K562 (cell line): ENCODE results near the gene KLF17. TPM values are rescaled to one million over a fixed set of nuclear protein-coding genes. Genes with fewer than 3 reads are reported as not detected.

Experiments
- ZNF75A ChIP-seq: fragments of 450-650 bp; formaldehyde crosslinking; IDR thresholded peaks from 2 replicates; pipeline ENCODE4 v1.4.0; 2020; ENCODE audit warnings: mild to moderate bottlenecking
- polyA plus RNA-seq, 8 experiments: library from polyadenylated mRNA; depleted of rRNA in 4 of 8; stranded (reverse) in 5 of 8; unstranded in 3 of 8; fragments of >200 nt; fragmentation: Nextera tagmentation in 2 of 8; fragmentation: Illumina TruSeq in 1 of 8; extraction: Ambion mirVana in 2 of 8; extraction: Trizol in 1 of 8; gene quantifications; 2 replicates each; pipeline versions ENCODE4 v1.2.1 to v1.2.3, GENCODE V29; 2011 to 2014; ENCODE audit warnings: inconsistent platforms in 1 of 8, missing spikeins in 1 of 8
- total RNA-seq, 7 experiments: library from RNA; depleted of rRNA in 6 of 7; stranded (reverse); fragments of >200 nt in 6 of 7; fragmentation: Illumina TruSeq in 2 of 7; extraction: Trizol in 2 of 7; gene quantifications; 2 replicates each; pipeline versions ENCODE4 v1.2.1 to v1.2.3, GENCODE V29; 2011 to 2021; ENCODE audit warnings: low replicate concordance in 1 of 7
- TF ChIP-seq, protein P1 (sequence below), 2 experiments: fragments of 450-650 bp; IDR thresholded peaks; 2 replicates each; pipeline ENCODE4 v1.6.1; 2016; ENCODE audit warnings: mild to moderate bottlenecking in 2 of 2, borderline replicate concordance in 1 of 2, low read depth in 1 of 2, moderate library complexity in 1 of 2
- TF ChIP-seq, protein P2 (sequence below): fragments of 200-600 bp; sonication (generic); IDR thresholded peaks from one replicate; pipeline ENCODE4 v1.6.1; 2012; ENCODE audit warnings: mild to moderate bottlenecking, low read depth, low read length, inconsistent platforms

KLF17 gene
- total and polyA plus RNA-seq, 9 of the 15 experiments (the other 6 are each of a cell fraction or from before 2014, with no cell fraction given), result 0.01 to 0.24 (median 0.13) TPM; not detected in 6

DNA sequence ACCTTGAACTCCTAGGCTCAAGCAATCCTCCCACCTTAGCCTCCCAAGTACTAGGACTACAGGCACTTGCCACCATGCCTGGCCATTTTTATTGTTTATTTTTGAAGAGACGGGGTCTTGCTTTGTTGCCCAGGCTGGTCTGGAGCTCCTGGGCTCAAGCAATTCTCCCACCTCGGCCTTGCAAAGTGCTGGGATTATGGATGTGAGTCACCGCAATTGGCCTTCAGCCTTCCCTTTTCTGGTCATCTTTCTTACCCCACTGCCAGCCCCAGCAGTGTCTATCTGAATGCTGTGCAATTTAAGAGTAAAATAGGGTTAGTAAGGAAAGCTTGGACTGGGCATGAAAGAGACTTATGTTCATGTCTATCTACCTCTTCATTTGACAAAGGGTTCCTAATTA is 6.1 kb upstream of the KLF17 start (continued):
- TF ChIP-seq, protein P1, sequence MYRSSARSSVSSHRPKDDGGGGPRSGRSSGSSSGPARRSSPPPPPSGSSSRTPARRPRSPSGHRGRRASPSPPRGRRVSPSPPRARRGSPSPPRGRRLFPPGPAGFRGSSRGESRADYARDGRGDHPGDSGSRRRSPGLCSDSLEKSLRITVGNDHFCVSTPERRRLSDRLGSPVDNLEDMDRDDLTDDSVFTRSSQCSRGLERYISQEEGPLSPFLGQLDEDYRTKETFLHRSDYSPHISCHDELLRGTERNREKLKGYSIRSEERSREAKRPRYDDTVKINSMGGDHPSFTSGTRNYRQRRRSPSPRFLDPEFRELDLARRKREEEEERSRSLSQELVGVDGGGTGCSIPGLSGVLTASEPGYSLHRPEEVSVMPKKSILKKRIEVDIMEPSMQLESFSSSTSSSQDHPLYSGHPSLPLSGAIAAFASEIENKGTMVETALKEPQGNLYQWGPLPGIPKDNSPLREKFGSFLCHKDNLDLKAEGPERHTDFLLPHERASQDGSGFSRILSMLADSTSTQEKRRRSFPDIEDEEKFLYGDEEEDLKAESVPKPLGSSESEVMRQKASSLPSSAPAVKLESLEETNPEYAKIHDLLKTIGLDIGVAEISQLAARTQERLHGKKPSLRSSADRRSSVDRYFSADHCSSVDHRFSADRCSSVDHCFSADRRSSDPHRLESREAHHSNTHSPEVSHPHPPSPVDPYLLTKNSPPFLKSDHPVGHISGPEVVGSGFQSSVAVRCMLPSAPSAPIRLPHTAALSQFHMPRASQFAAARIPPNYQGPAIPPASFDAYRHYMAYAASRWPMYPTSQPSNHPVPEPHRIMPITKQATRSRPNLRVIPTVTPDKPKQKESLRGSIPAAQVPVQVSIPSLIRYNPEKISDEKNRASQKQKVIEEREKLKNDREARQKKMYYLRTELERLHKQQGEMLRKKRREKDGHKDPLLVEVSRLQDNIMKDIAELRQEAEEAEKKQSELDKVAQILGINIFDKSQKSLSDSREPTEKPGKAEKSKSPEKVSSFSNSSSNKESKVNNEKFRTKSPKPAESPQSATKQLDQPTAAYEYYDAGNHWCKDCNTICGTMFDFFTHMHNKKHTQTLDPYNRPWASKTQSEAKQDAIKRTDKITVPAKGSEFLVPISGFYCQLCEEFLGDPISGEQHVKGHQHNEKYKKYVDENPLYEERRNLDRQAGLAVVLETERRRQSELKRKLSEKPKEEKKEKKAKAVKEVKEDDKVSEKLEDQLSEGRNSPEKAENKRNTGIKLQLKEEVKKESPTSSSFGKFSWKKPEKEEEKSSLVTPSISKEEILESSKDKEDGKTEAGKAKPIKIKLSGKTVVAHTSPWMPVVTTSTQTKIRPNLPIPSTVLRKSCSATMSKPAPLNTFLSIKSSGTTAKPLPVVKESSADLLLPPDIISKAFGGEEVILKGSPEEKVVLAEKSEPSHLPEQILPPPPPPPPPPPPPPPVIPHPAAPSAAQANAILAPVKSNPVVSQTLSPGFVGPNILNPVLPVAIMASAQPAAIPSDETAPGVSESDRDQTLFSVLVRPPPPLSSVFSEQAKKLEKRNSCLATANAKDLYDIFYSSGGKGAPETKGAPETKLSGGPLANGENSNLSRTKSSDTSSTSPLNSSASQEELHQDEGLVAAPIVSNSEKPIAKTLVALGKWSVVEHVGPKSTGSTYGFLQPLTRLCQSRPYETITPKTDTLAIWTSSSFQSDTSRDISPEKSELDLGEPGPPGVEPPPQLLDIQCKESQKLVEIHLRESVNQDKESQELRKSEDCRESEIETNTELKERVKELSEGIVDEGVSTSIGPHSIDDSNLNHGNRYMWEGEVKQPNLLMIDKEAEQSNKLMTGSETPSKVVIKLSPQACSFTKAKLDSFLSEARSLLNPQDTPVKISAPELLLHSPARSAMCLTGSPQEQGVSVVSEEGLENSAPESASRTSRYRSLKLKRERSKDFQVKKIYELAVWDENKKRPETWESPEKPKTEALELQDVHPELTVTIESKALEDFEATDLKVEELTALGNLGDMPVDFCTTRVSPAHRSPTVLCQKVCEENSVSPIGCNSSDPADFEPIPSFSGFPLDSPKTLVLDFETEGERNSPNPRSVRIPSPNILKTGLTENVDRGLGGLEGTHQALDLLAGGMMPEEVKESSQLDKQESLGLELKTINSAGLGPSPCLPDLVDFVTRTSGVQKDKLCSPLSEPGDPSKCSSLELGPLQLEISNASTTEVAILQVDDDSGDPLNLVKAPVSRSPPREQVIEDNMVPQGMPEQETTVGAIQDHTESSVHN (IDR thresholded peaks at IDR 0.05; ENCODE audit: borderline replicate concordance in 1 of 2, low read depth in 1 of 2), result no peak
- TF ChIP-seq ZNF75A (CRISPR knock-in tag), result no peak
- TF ChIP-seq, protein P2, sequence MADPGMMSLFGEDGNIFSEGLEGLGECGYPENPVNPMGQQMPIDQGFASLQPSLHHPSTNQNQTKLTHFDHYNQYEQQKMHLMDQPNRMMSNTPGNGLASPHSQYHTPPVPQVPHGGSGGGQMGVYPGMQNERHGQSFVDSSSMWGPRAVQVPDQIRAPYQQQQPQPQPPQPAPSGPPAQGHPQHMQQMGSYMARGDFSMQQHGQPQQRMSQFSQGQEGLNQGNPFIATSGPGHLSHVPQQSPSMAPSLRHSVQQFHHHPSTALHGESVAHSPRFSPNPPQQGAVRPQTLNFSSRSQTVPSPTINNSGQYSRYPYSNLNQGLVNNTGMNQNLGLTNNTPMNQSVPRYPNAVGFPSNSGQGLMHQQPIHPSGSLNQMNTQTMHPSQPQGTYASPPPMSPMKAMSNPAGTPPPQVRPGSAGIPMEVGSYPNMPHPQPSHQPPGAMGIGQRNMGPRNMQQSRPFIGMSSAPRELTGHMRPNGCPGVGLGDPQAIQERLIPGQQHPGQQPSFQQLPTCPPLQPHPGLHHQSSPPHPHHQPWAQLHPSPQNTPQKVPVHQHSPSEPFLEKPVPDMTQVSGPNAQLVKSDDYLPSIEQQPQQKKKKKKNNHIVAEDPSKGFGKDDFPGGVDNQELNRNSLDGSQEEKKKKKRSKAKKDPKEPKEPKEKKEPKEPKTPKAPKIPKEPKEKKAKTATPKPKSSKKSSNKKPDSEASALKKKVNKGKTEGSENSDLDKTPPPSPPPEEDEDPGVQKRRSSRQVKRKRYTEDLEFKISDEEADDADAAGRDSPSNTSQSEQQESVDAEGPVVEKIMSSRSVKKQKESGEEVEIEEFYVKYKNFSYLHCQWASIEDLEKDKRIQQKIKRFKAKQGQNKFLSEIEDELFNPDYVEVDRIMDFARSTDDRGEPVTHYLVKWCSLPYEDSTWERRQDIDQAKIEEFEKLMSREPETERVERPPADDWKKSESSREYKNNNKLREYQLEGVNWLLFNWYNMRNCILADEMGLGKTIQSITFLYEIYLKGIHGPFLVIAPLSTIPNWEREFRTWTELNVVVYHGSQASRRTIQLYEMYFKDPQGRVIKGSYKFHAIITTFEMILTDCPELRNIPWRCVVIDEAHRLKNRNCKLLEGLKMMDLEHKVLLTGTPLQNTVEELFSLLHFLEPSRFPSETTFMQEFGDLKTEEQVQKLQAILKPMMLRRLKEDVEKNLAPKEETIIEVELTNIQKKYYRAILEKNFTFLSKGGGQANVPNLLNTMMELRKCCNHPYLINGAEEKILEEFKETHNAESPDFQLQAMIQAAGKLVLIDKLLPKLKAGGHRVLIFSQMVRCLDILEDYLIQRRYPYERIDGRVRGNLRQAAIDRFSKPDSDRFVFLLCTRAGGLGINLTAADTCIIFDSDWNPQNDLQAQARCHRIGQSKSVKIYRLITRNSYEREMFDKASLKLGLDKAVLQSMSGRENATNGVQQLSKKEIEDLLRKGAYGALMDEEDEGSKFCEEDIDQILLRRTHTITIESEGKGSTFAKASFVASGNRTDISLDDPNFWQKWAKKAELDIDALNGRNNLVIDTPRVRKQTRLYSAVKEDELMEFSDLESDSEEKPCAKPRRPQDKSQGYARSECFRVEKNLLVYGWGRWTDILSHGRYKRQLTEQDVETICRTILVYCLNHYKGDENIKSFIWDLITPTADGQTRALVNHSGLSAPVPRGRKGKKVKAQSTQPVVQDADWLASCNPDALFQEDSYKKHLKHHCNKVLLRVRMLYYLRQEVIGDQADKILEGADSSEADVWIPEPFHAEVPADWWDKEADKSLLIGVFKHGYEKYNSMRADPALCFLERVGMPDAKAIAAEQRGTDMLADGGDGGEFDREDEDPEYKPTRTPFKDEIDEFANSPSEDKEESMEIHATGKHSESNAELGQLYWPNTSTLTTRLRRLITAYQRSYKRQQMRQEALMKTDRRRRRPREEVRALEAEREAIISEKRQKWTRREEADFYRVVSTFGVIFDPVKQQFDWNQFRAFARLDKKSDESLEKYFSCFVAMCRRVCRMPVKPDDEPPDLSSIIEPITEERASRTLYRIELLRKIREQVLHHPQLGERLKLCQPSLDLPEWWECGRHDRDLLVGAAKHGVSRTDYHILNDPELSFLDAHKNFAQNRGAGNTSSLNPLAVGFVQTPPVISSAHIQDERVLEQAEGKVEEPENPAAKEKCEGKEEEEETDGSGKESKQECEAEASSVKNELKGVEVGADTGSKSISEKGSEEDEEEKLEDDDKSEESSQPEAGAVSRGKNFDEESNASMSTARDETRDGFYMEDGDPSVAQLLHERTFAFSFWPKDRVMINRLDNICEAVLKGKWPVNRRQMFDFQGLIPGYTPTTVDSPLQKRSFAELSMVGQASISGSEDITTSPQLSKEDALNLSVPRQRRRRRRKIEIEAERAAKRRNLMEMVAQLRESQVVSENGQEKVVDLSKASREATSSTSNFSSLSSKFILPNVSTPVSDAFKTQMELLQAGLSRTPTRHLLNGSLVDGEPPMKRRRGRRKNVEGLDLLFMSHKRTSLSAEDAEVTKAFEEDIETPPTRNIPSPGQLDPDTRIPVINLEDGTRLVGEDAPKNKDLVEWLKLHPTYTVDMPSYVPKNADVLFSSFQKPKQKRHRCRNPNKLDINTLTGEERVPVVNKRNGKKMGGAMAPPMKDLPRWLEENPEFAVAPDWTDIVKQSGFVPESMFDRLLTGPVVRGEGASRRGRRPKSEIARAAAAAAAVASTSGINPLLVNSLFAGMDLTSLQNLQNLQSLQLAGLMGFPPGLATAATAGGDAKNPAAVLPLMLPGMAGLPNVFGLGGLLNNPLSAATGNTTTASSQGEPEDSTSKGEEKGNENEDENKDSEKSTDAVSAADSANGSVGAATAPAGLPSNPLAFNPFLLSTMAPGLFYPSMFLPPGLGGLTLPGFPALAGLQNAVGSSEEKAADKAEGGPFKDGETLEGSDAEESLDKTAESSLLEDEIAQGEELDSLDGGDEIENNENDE, result no peak
